H1 (cell line): ENCODE measurements around the gene TRIM68. TPM values are rescaled to one million over a fixed set of nuclear protein-coding genes. Genes with fewer than 3 reads are reported as not detected.

Experiments
- CTCF ChIA-PET: fragments of 300-600 bp; sonication (Branson Sonifier 250); formaldehyde crosslinking; loops from one replicate; lab custom pipeline; 2021; ENCODE audit not compliant: partially characterized antibody; lab: Charles Lee
- POLR2A ChIA-PET: fragments of 300-600 bp; sonication (Branson Sonifier 250); formaldehyde crosslinking; loops from one replicate; lab custom pipeline; 2021; ENCODE audit warnings: inconsistent platforms; ENCODE audit not compliant: partially characterized antibody; lab: Charles Lee
- DNase-seq, 2 experiments: peaks; one replicate each; pipeline versions ENCODE4 v3.0.0 to v3.0.0-alpha.2; 2010 to 2022; ENCODE audit warnings: low spot score in 2 of 2, low read depth in 1 of 2, mixed read lengths in 1 of 2
- FAIRE-seq: peaks from 2 replicates; lab custom pipeline; 2011; peaks lifted over from hg19 to GRCh38; lab: Jason Lieb, UNC
- H2AFZ ChIP-seq: 2 replicates; pipeline ENCODE4 v1.8.1; 2012; ENCODE audit warnings: low read length, inconsistent platforms
- H2AK5ac ChIP-seq: 2 replicates; pipeline ENCODE4 v1.6.1; 2013; ENCODE audit warnings: low read depth, low read length
- H2BK120ac ChIP-seq: replicated peaks from 2 replicates; pipeline ENCODE3; 2013; ENCODE audit warnings: low read depth, low read length, inconsistent platforms
- H2BK12ac ChIP-seq: 2 replicates; pipeline ENCODE4 v1.6.1; 2013; ENCODE audit warnings: low read depth, low read length
- H2BK15ac ChIP-seq: 2 replicates; pipeline ENCODE4 v1.6.1; 2013; ENCODE audit warnings: low read length
- H2BK20ac ChIP-seq: 2 replicates; pipeline ENCODE4 v1.6.1; 2013; ENCODE audit warnings: low read length
- H2BK5ac ChIP-seq: 2 replicates; pipeline ENCODE4 v1.6.1; 2013; ENCODE audit warnings: low read depth, low read length
- H3K14ac ChIP-seq: 2 replicates; pipeline ENCODE4 v1.6.1; 2013; ENCODE audit warnings: inconsistent platforms; ENCODE audit not compliant: insufficient read length
- H3K18ac ChIP-seq: 2 replicates; pipeline ENCODE4 v1.6.1; 2013; ENCODE audit warnings: low read length; ENCODE audit errors: extremely low read depth
- H3K23ac ChIP-seq: 2 replicates; pipeline ENCODE4 v1.6.1; 2013; ENCODE audit warnings: inconsistent platforms; ENCODE audit not compliant: insufficient read length
- H3K23me2 ChIP-seq: 2 replicates; pipeline ENCODE4 v1.6.1; 2013; ENCODE audit warnings: low read depth, low read length
- H3K27ac ChIP-seq: 2 replicates; pipeline ENCODE4 v1.6.1; 2011; ENCODE audit warnings: low read depth, low read length, inconsistent platforms
- H3K27me3 ChIP-seq, 4 experiments: replicated peaks in 1 of 4; 1 replicate in 1 of 4; 2 replicates in 3 of 4; pipeline versions ENCODE4 v1.6.1 to v1.8.1; 2011 to 2013; ENCODE audit warnings: low read length in 3 of 4, mild to moderate bottlenecking in 3 of 4, inconsistent platforms in 2 of 4, mixed read lengths in 2 of 4, moderate library complexity in 1 of 4; ENCODE audit not compliant: control insufficient read depth in 3 of 4, insufficient read depth in 3 of 4; ENCODE audit errors: extremely low read depth in 1 of 4
- H3K36me3 ChIP-seq, 4 experiments: 2 replicates each; pipeline versions ENCODE4 v1.6.1 to v1.8.1; 2011 to 2013; ENCODE audit warnings: mild to moderate bottlenecking in 4 of 4, low read length in 3 of 4, moderate library complexity in 2 of 4, control low read depth in 1 of 4, inconsistent platforms in 1 of 4; ENCODE audit not compliant: insufficient read depth in 4 of 4, control insufficient read depth in 2 of 4
- H3K4ac ChIP-seq: replicated peaks from 2 replicates; pipeline ENCODE3; 2013; ENCODE audit warnings: low read length, low read depth, mixed read lengths, inconsistent platforms; ENCODE audit not compliant: insufficient read length
- H3K4me1 ChIP-seq, 4 experiments: replicated peaks in 1 of 4; 1 replicate in 1 of 4; 2 replicates in 3 of 4; pipeline versions ENCODE4 v1.6.1 to v1.8.1; 2011 to 2013; ENCODE audit warnings: low read length in 3 of 4, inconsistent platforms in 2 of 4, mixed read lengths in 1 of 4; ENCODE audit not compliant: insufficient read depth in 4 of 4, control insufficient read depth in 3 of 4
- H3K4me2 ChIP-seq, 2 experiments: 2 replicates each; pipeline versions ENCODE4 v1.6.1 to v1.8.1; 2011 to 2013; ENCODE audit warnings: low read depth in 2 of 2, low read length in 2 of 2, control low read depth in 1 of 2, inconsistent platforms in 1 of 2, mild to moderate bottlenecking in 1 of 2; ENCODE audit not compliant: insufficient read depth in 1 of 2
- H3K4me3 ChIP-seq, 4 experiments: fragments of 200-600, 300-600 bp in 1 of 4; sonication (generic), shearing (Covaris generic), sonication (Bioruptor Twin) in 1 of 4; 2 replicates each; pipeline versions ENCODE4 v1.5.1 to v1.8.1; 2011 to 2016; ENCODE audit warnings: low read length in 4 of 4, low read depth in 3 of 4, control low read depth in 2 of 4, inconsistent platforms in 2 of 4, mild to moderate bottlenecking in 2 of 4, mixed read lengths in 1 of 4, moderate library complexity in 1 of 4; ENCODE audit not compliant: insufficient read depth in 2 of 4; ENCODE audit errors: extremely low read depth in 1 of 4
- H3K56ac ChIP-seq: replicated peaks from 2 replicates; pipeline ENCODE3; 2013; ENCODE audit warnings: low read depth, mild to moderate bottlenecking, mixed read lengths, low read length, inconsistent platforms; ENCODE audit not compliant: insufficient read length
- H3K79me1 ChIP-seq: 2 replicates; pipeline ENCODE4 v1.6.1; 2013; ENCODE audit warnings: low read depth, low read length, control low read depth
- H3K79me2 ChIP-seq, 2 experiments: 2 replicates each; pipeline versions ENCODE4 v1.6.1 to v1.8.1; 2012 to 2013; ENCODE audit warnings: low read length in 2 of 2, mild to moderate bottlenecking in 2 of 2, inconsistent platforms in 1 of 2; ENCODE audit not compliant: insufficient read depth in 2 of 2, control insufficient read depth in 1 of 2
- H3K9ac ChIP-seq, 4 experiments: replicated peaks in 1 of 4; 1 replicate in 1 of 4; 2 replicates in 3 of 4; pipeline versions ENCODE4 v1.6.1 to v1.8.1; 2011 to 2013; ENCODE audit warnings: low read depth in 3 of 4, low read length in 3 of 4, control low read depth in 2 of 4, mild to moderate bottlenecking in 2 of 4, moderate library complexity in 2 of 4, inconsistent platforms in 1 of 4; ENCODE audit errors: extremely low read depth in 1 of 4
- H3K9me3 ChIP-seq, 2 experiments: 2 replicates each; pipeline versions ENCODE4 v1.6.1 to v1.8.1; 2012 to 2013; ENCODE audit warnings: mild to moderate bottlenecking in 2 of 2, moderate library complexity in 2 of 2, control low read depth in 1 of 2, inconsistent platforms in 1 of 2, low read depth in 1 of 2, low read length in 1 of 2, mixed read lengths in 1 of 2; ENCODE audit not compliant: insufficient read depth in 2 of 2
- H4K20me1 ChIP-seq, 2 experiments: replicated peaks in 1 of 2; 2 replicates each; pipeline versions ENCODE3 to v1.8.1; 2011 to 2013; ENCODE audit warnings: inconsistent platforms in 2 of 2, low read length in 2 of 2, mild to moderate bottlenecking in 1 of 2; ENCODE audit not compliant: insufficient read depth in 2 of 2, control insufficient read depth in 1 of 2
- H4K5ac ChIP-seq: 2 replicates; pipeline ENCODE4 v1.6.1; 2013; ENCODE audit warnings: low read length, low read depth, mixed read lengths, inconsistent platforms; ENCODE audit not compliant: insufficient read length
- H4K8ac ChIP-seq: 2 replicates; pipeline ENCODE4 v1.8.0; 2013; ENCODE audit warnings: mild to moderate bottlenecking, moderate library complexity, low read length, inconsistent platforms; ENCODE audit not compliant: insufficient read depth; ENCODE audit errors: extremely low read depth
- H4K91ac ChIP-seq: replicated peaks from 2 replicates; pipeline ENCODE3; 2013; ENCODE audit warnings: low read length, mixed read lengths, inconsistent platforms; ENCODE audit not compliant: insufficient read length
- CHD2 ChIP-seq: IDR thresholded peaks from 2 replicates; pipeline ENCODE4 v1.6.1; 2012; ENCODE audit warnings: low read length, improper control_type of control experiment
- E2F6 ChIP-seq: IDR thresholded peaks from 2 replicates; pipeline ENCODE4 v1.6.1; 2012; ENCODE audit warnings: inconsistent platforms
- JUND ChIP-seq: IDR thresholded peaks from 2 replicates; pipeline ENCODE4 v1.6.1; 2011; ENCODE audit warnings: mild to moderate bottlenecking, improper control_type of control experiment, low read length
- KDM4A ChIP-seq: IDR thresholded peaks from one replicate; pipeline ENCODE4 v1.7.1; 2012; ENCODE audit warnings: low read depth, mild to moderate bottlenecking, moderate library complexity, low read length, inconsistent platforms; ENCODE audit not compliant: severe bottlenecking
- MAFK ChIP-seq: IDR thresholded peaks from 2 replicates; pipeline ENCODE4 v1.6.1; 2012; ENCODE audit warnings: low read depth, mild to moderate bottlenecking, improper control_type of control experiment, low read length
- NANOG ChIP-seq: IDR thresholded peaks from 2 replicates; pipeline ENCODE4 v1.6.1; 2011; ENCODE audit warnings: low read length, low read depth, mild to moderate bottlenecking, inconsistent platforms; ENCODE audit not compliant: insufficient read depth, poor library complexity, severe bottlenecking
- PHF8 ChIP-seq: fragments of 200-600 bp; sonication (generic); conservative IDR thresholded peaks from 2 replicates; pipeline ENCODE4 v1.7.1; 2012; ENCODE audit warnings: low read depth, mild to moderate bottlenecking, inconsistent platforms, low read length, moderate library complexity
- POLR2A ChIP-seq, 2 experiments: IDR thresholded peaks; 1 replicate in 1 of 2; 2 replicates in 1 of 2; pipeline ENCODE4 v1.6.1; 2011; ENCODE audit warnings: low read depth in 2 of 2, low read length in 2 of 2, mild to moderate bottlenecking in 2 of 2; ENCODE audit errors: control extremely low read depth in 1 of 2
- POU5F1 ChIP-seq: IDR thresholded peaks from 2 replicates; pipeline ENCODE4 v1.6.1; 2011; ENCODE audit warnings: low read depth, mild to moderate bottlenecking, low read length, moderate library complexity
- RAD21 ChIP-seq, 2 experiments: IDR thresholded peaks in 1 of 2; conservative IDR thresholded peaks in 1 of 2; 2 replicates each; pipeline ENCODE4 v1.6.1; 2011; ENCODE audit warnings: low read depth in 2 of 2, low read length in 2 of 2, improper control_type of control experiment in 1 of 2, inconsistent platforms in 1 of 2, mild to moderate bottlenecking in 1 of 2, moderate library complexity in 1 of 2
- RBBP5 ChIP-seq: IDR thresholded peaks from 2 replicates; pipeline ENCODE4 v1.7.1; 2012; ENCODE audit warnings: low read depth, mild to moderate bottlenecking, inconsistent platforms, low read length, moderate library complexity, borderline replicate concordance
- SRF ChIP-seq: IDR thresholded peaks from 2 replicates; pipeline ENCODE4 v1.6.1; 2011; ENCODE audit warnings: mild to moderate bottlenecking, low read depth, low read length, moderate library complexity
- SUZ12 ChIP-seq: fragments of 200-600 bp; sonication (generic); IDR thresholded peaks from 2 replicates; pipeline ENCODE4 v1.6.1; 2012; ENCODE audit warnings: mild to moderate bottlenecking, inconsistent platforms, low read length, moderate library complexity, mixed read lengths
- TBP ChIP-seq: IDR thresholded peaks from 2 replicates; pipeline ENCODE4 v1.6.1; 2011; ENCODE audit warnings: low read depth, low read length, improper control_type of control experiment
- TCF12 ChIP-seq: IDR thresholded peaks from 2 replicates; pipeline ENCODE4 v1.6.1; 2011; ENCODE audit warnings: low read depth, mild to moderate bottlenecking, low read length
- TEAD4 ChIP-seq: IDR thresholded peaks from 2 replicates; pipeline ENCODE4 v1.6.1; 2012; ENCODE audit warnings: low read depth, low read length, inconsistent platforms, mixed read lengths
- polyA plus RNA-seq, 7 experiments: library from polyadenylated mRNA; depleted of rRNA in 3 of 7; stranded (reverse) in 5 of 7; unstranded in 2 of 7; fragments of >200 nt in 5 of 7; fragments of 200-250 nt in 2 of 7; gene quantifications; 1 replicate in 5 of 7; 2 replicates in 1 of 7; 4 replicates in 1 of 7; pipeline versions ENCODE4 v1.2.1 to v1.2.3, GENCODE V29; 2011 to 2013; ENCODE audit warnings: missing spikeins in 2 of 7, mixed read lengths in 2 of 7
- total RNA-seq: library from RNA; stranded (reverse); fragmentation: NEBNext Ultra II Directional; extraction: Animal tissue kit (Norgen Biotek cat#: 25700); gene quantifications from 2 replicates; pipeline ENCODE4 v1.2.1, GENCODE V29; 2021

Gene TRIM68
- total and polyA plus RNA-seq, 2 of the 8 experiments (the other 6 are each of a cell fraction or from before 2014, with no cell fraction given), result 3.4 to 5.7 TPM

- no peak within 1 kb of the TSS for H4K8ac ChIP-seq
- no peaks in the 10 kb centered on the region for H3K36me3 ChIP-seq
- H2BK20ac ChIP-seq, result no peak within 1 kb of the TSS
- DNase-seq (no peak), FAIRE-seq (no peak)
- no peak within 1 kb of the TSS for H3K9ac ChIP-seq
- H3K4me1 ChIP-seq, result no peaks in the 10 kb centered on the region
- no peak within 1 kb of the TSS for H3K56ac ChIP-seq
- H3K4me3 ChIP-seq, result no peak within 1 kb of the TSS
- no peaks in the 10 kb centered on the region for H3K9me3 ChIP-seq
- H2AK5ac ChIP-seq, result no peak within 1 kb of the TSS
- no peaks in the 10 kb centered on the region for H3K79me1 ChIP-seq
- H3K4ac ChIP-seq, result no peak within 1 kb of the TSS
- no peaks in the 10 kb centered on the region for H3K27me3 ChIP-seq
- no peak within 1 kb of the TSS for H2BK120ac ChIP-seq
- no peaks in the 10 kb centered on the region for H4K20me1 ChIP-seq
- H3K27ac ChIP-seq, result no peak within 1 kb of the TSS
- POLR2A ChIA-PET, result no interaction called here
- H4K5ac ChIP-seq, result no peak within 1 kb of the TSS
- H3K14ac ChIP-seq, result no peak within 1 kb of the TSS
- no peak within 1 kb of the TSS for H3K4me2 ChIP-seq
- no peak within 1 kb of the TSS for H2BK12ac ChIP-seq
- H3K23ac ChIP-seq, result no peak within 1 kb of the TSS
- H3K18ac ChIP-seq, result no peak within 1 kb of the TSS
- CTCF ChIA-PET, result no interaction called here
- no peaks in the 10 kb centered on the region for H3K79me2 ChIP-seq
- no peak within 1 kb of the TSS for H2BK15ac ChIP-seq
- H2BK5ac ChIP-seq, result no peak within 1 kb of the TSS
- no peaks in the 10 kb centered on the region for H3K23me2 ChIP-seq
- no peak within 1 kb of the TSS for H2AFZ ChIP-seq
- H4K91ac ChIP-seq, result no peak within 1 kb of the TSS
- TF ChIP-seq POLR2A (IDR thresholded peaks at IDR 0.05; ENCODE audit: control extremely low read depth in 1 of 2, low read depth in 2 of 2, low read length in 2 of 2) (no peak), TBP (no peak), JUND (no peak), TEAD4 (no peak), TCF12 (no peak), POU5F1 (no peak), CHD2 (no peak), SUZ12 (no peak), RBBP5 (no peak), KDM4A (no peak), PHF8 (no peak), RAD21 (IDR thresholded peaks at IDR 0.05 in 1 of 2, conservative IDR thresholded peaks at IDR 0.05 in 1 of 2; ENCODE audit: low read depth in 2 of 2, low read length in 2 of 2) (no peak), MAFK (no peak), E2F6 (no peak), SRF (no peak), NANOG (no peak)
These were observed 26.6 kb downstream of the TRIM68 start, which contains the start of gene OR52I2 for GRCh38 chr11:4581443-4581842. Gene OR52I2, plus strand, starts transcription at chr11:4581743.
